GM19452 (cell line): ENCODE results near the gene ZCCHC9.
A peak's percentile ranks its signal among the peaks of the same experiment; 100 is the strongest.
"Not testable (repeated sequence)": the region's sequence is repeated elsewhere in the genome, so short reads cannot be mapped to it uniquely, and the experiment has no call there.

Source experiments
- ATAC-seq: cut with Tn5 transposase; IDR thresholded peaks from one replicate; pipeline ENCODE4 v1.9.1; 2021; ENCODE audit not compliant: unreplicated experiment

ZCCHC9 gene

GRCh38 chr5:81301271-81302015 lies at the start of gene ZCCHC9:
ZCCHC9 (plus strand) TSS chr5:81301587; CDS start chr5:81304758, 3,171 bp downstream.
- peak; percentile 97 for ATAC-seq

- no peak for ATAC-seq
Measured at GRCh38 chr5:81251922-81252321, 49.5 kb upstream of the ZCCHC9 start.

GRCh38 chr5:81252904-81253303 lies 48.5 kb upstream of the ZCCHC9 start:
- no peak for ATAC-seq

- ATAC-seq, result no peak
Measured at GRCh38 chr5:81253875-81254274, 47.5 kb upstream of the ZCCHC9 start.

GRCh38 chr5:81254886-81255559 lies 46.4 kb upstream of the ZCCHC9 start:
- ATAC-seq, result no peak

GRCh38 chr5:81256766-81257165 lies 44.6 kb upstream of the ZCCHC9 start:
- no peak for ATAC-seq

- ATAC-seq, result not testable (repeated sequence)
Measured at GRCh38 chr5:81262796-81263195, 38.6 kb upstream of the ZCCHC9 start.

- no peak for ATAC-seq
Measured at GRCh38 chr5:81265101-81265500, 36.3 kb upstream of the ZCCHC9 start.

GRCh38 chr5:81268521-81269196 lies 32.7 kb upstream of the ZCCHC9 start:
- ATAC-seq, result no peak

GRCh38 chr5:81269751-81270393 lies 31.5 kb upstream of the ZCCHC9 start:
- no peak for ATAC-seq

- ATAC-seq, result not testable (repeated sequence)
Measured at GRCh38 chr5:81270394-81271027, 30.9 kb upstream of the ZCCHC9 start.

- no peak for ATAC-seq
Measured at GRCh38 chr5:81283976-81284375, 17.4 kb upstream of the ZCCHC9 start.

- no peak for ATAC-seq
Measured at GRCh38 chr5:81286059-81286617, 15.2 kb upstream of the ZCCHC9 start.

GRCh38 chr5:81288021-81288433 lies 13.4 kb upstream of the ZCCHC9 start:
- no peak for ATAC-seq

- ATAC-seq, result no peak
Measured at GRCh38 chr5:81290146-81290545, 11.2 kb upstream of the ZCCHC9 start.

GRCh38 chr5:81292130-81292529 lies 9.3 kb upstream of the ZCCHC9 start:
- ATAC-seq, result no peak

- not testable (repeated sequence) for ATAC-seq
Measured at GRCh38 chr5:81294021-81294420, 7.4 kb upstream of the ZCCHC9 start.

- ATAC-seq, result no peak
Measured at GRCh38 chr5:81297531-81297930, 3.9 kb upstream of the ZCCHC9 start.

GRCh38 chr5:81300921-81301270 lies 491 bp upstream of the ZCCHC9 start:
- ATAC-seq, result no peak

GRCh38 chr5:81302596-81302995 lies 1.2 kb downstream of the ZCCHC9 start:
- no peak for ATAC-seq

GRCh38 chr5:81303563-81303962 lies 2.2 kb downstream of the ZCCHC9 start:
- no peak for ATAC-seq
